SK-N-MC (cell line): ENCODE measurements around the gene RAB8A.

Source experiments
- EZH2 ChIP-seq: fragments of 200-600 bp; sonication (generic); IDR thresholded peaks from one replicate; pipeline ENCODE4 v1.6.1; 2017; ENCODE audit warnings: antibody characterized with exemption
- POLR2AphosphoS5 ChIP-seq: IDR thresholded peaks from 2 replicates; pipeline ENCODE4 v1.6.1; 2012; ENCODE audit warnings: mild to moderate bottlenecking, low read depth, low read length, borderline replicate concordance

DNA sequence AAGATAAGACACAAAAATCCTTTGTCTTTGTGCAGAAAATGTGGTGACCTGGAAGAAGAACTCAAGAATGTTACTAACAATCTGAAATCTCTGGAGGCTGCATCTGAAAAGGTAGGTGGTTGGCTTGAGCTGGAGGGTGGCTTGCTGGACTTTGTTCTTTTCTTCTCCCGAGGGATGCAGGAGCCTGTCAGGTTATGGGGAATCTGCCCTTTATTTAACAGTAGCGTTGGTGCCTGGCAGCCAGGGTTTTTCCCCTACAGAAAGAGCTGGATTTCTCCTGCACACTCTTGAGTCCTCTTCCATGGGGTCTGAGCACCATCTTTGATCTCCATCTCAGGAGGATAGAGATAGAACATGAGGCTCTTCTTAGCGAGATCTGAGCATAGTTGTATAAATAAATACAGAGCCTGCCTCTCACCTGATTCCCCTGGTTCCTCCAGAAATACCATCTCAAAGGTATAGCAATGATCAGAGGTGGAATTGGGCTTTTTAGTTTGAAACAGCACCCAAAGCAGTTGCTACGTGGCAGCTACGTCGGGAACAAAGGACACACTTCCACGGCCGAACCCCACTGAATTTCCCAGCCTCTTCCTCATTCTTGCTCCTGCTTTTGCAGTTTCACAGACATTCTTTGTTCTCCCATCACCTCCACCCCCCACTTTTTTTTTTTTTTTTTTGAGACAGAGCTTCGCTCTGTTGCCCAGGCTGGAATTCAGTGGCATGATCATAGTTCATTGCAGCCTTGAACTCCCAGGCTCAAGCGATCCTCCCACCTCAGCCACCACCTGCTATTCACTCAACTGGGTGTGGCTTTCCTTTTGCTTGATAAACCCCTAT is 22.5 kb upstream of the RAB8A start:
- TF ChIP-seq EZH2 (no peak), POLR2AphosphoS5 (no peak)
